Esophagus (tissue), 2 donors: Measurements from ENCODE around the gene PTPDC1. TPM values are rescaled to one million over a fixed set of nuclear protein-coding genes. Genes with fewer than 3 reads are reported as not detected.
"Not testable (repeated sequence)": the region's sequence is repeated elsewhere in the genome, so short reads cannot be mapped to it uniquely, and the experiment has no call there.

Source experiments
- H3K27ac ChIP-seq, 2 donors: one replicate each; pipeline ENCODE4 v1.5.1; 2013; ENCODE audit warnings: low read depth in 2 of 2, mild to moderate bottlenecking in 2 of 2, inconsistent platforms in 1 of 2, low read length in 1 of 2, moderate library complexity in 1 of 2
- H3K27me3 ChIP-seq, 2 donors: one replicate each; pipeline ENCODE4 v1.6.1; 2013; ENCODE audit warnings: low read length in 2 of 2, control low read depth in 1 of 2, mild to moderate bottlenecking in 1 of 2; ENCODE audit not compliant: insufficient read depth in 2 of 2, control insufficient read depth in 1 of 2
- H3K36me3 ChIP-seq, 2 donors: one replicate each; pipeline ENCODE4 v1.6.1; 2013; ENCODE audit warnings: low read length in 1 of 2; ENCODE audit not compliant: control insufficient read depth in 2 of 2, insufficient read depth in 2 of 2
- H3K4me1 ChIP-seq, 2 donors: one replicate each; pipeline ENCODE4 v1.6.1; 2013; ENCODE audit warnings: low read length in 1 of 2; ENCODE audit not compliant: control insufficient read depth in 2 of 2, insufficient read depth in 2 of 2
- H3K4me3 ChIP-seq, 2 donors: one replicate each; pipeline ENCODE4 v1.5.1; 2013; ENCODE audit warnings: low read length in 2 of 2, mild to moderate bottlenecking in 2 of 2, low read depth in 1 of 2, moderate library complexity in 1 of 2
- H3K9me3 ChIP-seq, 2 donors: one replicate each; pipeline ENCODE4 v1.6.1; 2013; ENCODE audit warnings: mild to moderate bottlenecking in 2 of 2, low read depth in 1 of 2, low read length in 1 of 2, moderate library complexity in 1 of 2; ENCODE audit not compliant: control insufficient read depth in 2 of 2, insufficient read depth in 1 of 2
- WGBS, 2 donors: extraction: QIAGEN DNeasy Blood & Tissue Kit; methylation state at CpG; one replicate each; pipeline ENCODE4 v1.1.7; 2013; 5-methylcytosine and 5-hydroxymethylcytosine counted together
- polyA plus RNA-seq, 2 donors: library from polyadenylated mRNA; stranded (reverse); fragments of 200-250 nt; gene quantifications; one replicate each; pipeline ENCODE4 v1.2.3, GENCODE V29; 2013
- donor health status: healthy with polysubstance abuse.
- donor health status: Bipolar disorder and iron deficiency.

Gene PTPDC1
- polyA plus RNA-seq, 2 donors = 1.00 to 2.0 TPM

- H3K27me3 ChIP-seq = no peaks in the 10 kb centered on the region
- WGBS, 2 donors = 91 to 92% methylated on average over 6 of the region's 6 CpGs
- no peak overlapping the region for H3K4me3 ChIP-seq
- H3K27ac ChIP-seq = no peak overlapping the region
- H3K36me3 ChIP-seq = no peaks in the 10 kb centered on the region
- no peaks in the 10 kb centered on the region for H3K4me1 ChIP-seq
- H3K9me3 ChIP-seq = no peaks in the 10 kb centered on the region
Observed at GRCh38 chr9:94085062-94085639, 887 bp downstream of the PTPDC1 start.

GRCh38 chr9:94086486-94087345 lies 2.5 kb downstream of the PTPDC1 start:
- Histone ChIP-seq H3K36me3 (no peaks in the 10 kb centered on the region), H3K4me1 (no peaks in the 10 kb centered on the region), H3K4me3 (no peak overlapping the region), H3K27ac (no peak overlapping the region), H3K9me3 (no peaks in the 10 kb centered on the region), H3K27me3 (no peaks in the 10 kb centered on the region)
- 42 to 52% methylated on average over 3 of the region's 3 CpGs for WGBS, 2 donors

GRCh38 chr9:94094219-94095145 lies 10.2 kb downstream of the PTPDC1 start:
- 74 to 85% methylated on average over 28 to 30 of the region's 33 CpGs for WGBS, 2 donors
- H3K4me3 ChIP-seq, H3K9me3 ChIP-seq, H3K4me1 ChIP-seq, H3K36me3 ChIP-seq, H3K27me3 ChIP-seq, H3K27ac ChIP-seq: not testable (repeated sequence)

GRCh38 chr9:94096819-94097577 lies 12.7 kb downstream of the PTPDC1 start:
- Histone ChIP-seq H3K9me3 (no peaks in the 10 kb centered on the region), H3K4me3 (no peak overlapping the region), H3K36me3 (no peaks in the 10 kb centered on the region), H3K4me1 (no peaks in the 10 kb centered on the region), H3K27me3 (no peaks in the 10 kb centered on the region), H3K27ac (peak overlapping the region in 1 of 2 donors; percentile 64)
- 82 to 87% methylated on average over 9 of the region's 9 CpGs for WGBS, 2 donors

- no peak overlapping the region for H3K27ac ChIP-seq
- H3K9me3 ChIP-seq = no peaks in the 10 kb centered on the region
- H3K36me3 ChIP-seq = no peaks in the 10 kb centered on the region
- no peaks in the 10 kb centered on the region for H3K27me3 ChIP-seq
- WGBS, 2 donors = 67 to 82% methylated on average over 6 of the region's 6 CpGs
- H3K4me3 ChIP-seq = no peak overlapping the region
- H3K4me1 ChIP-seq = no peaks in the 10 kb centered on the region
Observed at GRCh38 chr9:94097788-94098414, 13.6 kb downstream of the PTPDC1 start.

- Histone ChIP-seq H3K9me3 (no peaks in the 10 kb centered on the region), H3K27ac (no peak overlapping the region), H3K36me3 (no peaks in the 10 kb centered on the region), H3K4me3 (no peak overlapping the region), H3K4me1 (no peaks in the 10 kb centered on the region), H3K27me3 (no peaks in the 10 kb centered on the region)
- 90 to 91% methylated on average over 2 of the region's 2 CpGs for WGBS, 2 donors
Observed at GRCh38 chr9:94100152-94100879, 16.1 kb downstream of the PTPDC1 start.

GRCh38 chr9:94101162-94101853 lies 17.0 kb downstream of the PTPDC1 start:
- H3K27ac ChIP-seq = no peak overlapping the region
- no peaks in the 10 kb centered on the region for H3K36me3 ChIP-seq
- H3K4me3 ChIP-seq = no peak overlapping the region
- no peaks in the 10 kb centered on the region for H3K27me3 ChIP-seq
- H3K4me1 ChIP-seq = no peaks in the 10 kb centered on the region
- 88 to 90% methylated on average over 7 of the region's 7 CpGs for WGBS, 2 donors
- no peaks in the 10 kb centered on the region for H3K9me3 ChIP-seq

GRCh38 chr9:94108584-94108983 lies 24.3 kb downstream of the PTPDC1 start:
- Histone ChIP-seq H3K4me3 (no peak overlapping the region), H3K9me3 (no peaks in the 10 kb centered on the region), H3K4me1 (no peaks in the 10 kb centered on the region), H3K27ac (peak overlapping the region in 1 of 2 donors; percentile 57), H3K27me3 (no peaks in the 10 kb centered on the region), H3K36me3 (no peaks in the 10 kb centered on the region)
- 36 to 44% methylated on average over 3 of the region's 3 CpGs for WGBS, 2 donors
